GM19193 (cell line): ENCODE measurements around the gene RASSF4.

Experiments used
- POLR2A ChIP-seq: IDR thresholded peaks from 4 replicates; pipeline ENCODE4 v1.6.1; 2011; ENCODE audit not compliant: insufficient read depth, insufficient read length; ENCODE audit errors: extremely low read depth

Gene RASSF4

DNA sequence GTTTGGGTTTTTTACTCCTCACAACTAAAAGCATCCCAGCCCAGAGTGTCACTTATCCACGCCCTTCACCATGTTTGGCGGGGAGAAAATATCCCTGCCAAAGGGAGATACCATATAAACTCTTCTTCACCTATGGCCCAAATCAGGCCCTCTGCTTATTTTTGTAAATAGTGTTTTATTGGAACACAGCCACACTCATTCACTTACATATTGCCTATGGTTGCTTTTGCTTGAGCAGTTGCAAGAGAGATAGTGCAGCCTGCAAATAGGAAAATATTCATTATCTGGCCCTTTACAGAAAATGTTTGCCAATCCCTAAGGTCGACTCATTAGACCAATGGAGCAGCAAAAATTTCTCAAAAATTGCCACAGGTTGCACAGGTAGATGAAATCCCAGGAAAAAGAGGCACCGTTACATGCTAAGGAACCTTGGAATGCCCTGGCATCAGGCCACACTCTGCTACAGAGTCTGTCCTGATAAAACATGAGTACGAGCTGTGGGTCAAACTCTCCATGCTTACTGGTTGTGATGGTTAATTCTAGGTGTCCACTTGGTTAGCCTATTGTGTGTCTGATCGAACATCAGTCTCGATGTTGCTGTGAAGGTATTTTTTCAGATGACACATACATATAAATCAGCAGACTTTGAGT lies 7.9 kb upstream of the RASSF4 start:
- TF ChIP-seq POLR2A: no peak

DNA sequence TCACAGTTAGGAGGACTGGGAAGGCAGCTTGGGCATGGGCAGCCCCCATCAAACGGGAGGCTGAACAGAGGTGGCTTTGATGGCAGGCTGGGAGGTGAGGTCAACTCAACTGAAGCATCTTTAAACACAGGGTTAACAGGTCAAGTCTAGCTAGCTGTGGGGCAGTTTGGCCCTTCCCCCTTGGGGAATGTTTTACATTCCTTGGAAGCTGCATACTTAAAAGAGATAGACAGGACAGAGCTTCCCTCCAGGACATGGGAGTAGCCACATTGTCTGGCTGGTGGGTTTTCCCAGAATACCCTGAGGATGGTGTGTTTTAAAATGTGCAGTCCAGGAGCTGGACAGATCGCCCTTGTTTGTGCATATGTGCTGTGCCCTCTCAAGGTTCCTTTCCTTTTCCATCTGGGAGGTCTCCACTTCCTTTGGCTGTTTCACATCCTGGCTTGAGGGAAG lies 6.8 kb upstream of the RASSF4 start:
- no peak for TF ChIP-seq POLR2A

DNA sequence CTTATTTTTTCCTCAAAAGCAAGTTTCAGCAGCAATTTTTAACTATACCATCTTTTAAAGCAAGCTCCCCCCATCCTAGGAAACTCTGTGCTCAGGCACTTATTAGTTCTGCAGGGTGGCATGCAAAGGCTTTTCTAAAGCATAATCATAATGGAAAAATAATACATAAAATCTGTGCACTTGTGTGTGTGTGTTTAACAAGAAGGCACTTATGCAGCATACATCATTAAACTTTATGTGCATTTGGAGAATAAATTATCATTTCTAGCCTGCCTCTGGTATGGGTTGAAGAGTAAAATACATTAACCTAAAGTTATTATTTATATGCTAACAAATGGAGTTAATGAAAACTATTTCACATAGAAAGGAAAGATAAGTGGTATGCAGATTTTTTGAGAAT lies 5.6 kb upstream of the RASSF4 start:
- no peak for TF ChIP-seq POLR2A

DNA sequence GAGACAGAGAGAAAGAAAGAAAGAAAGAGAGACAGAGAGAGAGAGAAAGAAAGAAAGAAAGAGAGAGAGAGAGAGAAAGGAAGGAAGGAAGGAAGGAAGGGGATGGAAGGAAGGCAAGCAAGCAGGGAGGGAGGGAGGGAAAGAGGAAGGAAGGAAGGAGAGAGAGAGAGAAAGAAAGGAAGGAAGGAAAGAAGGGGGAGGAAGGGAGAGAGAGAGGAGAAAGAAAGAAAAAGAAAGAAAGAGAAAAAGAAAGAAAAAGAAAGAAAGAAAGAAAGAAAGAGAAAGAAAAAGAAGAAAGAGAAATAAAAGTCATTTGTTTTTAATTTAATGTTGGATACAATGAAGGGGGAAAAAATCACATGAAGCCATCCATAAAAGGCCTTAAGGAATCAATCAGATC lies 4.6 kb upstream of the RASSF4 start:
- no peak for TF ChIP-seq POLR2A

DNA sequence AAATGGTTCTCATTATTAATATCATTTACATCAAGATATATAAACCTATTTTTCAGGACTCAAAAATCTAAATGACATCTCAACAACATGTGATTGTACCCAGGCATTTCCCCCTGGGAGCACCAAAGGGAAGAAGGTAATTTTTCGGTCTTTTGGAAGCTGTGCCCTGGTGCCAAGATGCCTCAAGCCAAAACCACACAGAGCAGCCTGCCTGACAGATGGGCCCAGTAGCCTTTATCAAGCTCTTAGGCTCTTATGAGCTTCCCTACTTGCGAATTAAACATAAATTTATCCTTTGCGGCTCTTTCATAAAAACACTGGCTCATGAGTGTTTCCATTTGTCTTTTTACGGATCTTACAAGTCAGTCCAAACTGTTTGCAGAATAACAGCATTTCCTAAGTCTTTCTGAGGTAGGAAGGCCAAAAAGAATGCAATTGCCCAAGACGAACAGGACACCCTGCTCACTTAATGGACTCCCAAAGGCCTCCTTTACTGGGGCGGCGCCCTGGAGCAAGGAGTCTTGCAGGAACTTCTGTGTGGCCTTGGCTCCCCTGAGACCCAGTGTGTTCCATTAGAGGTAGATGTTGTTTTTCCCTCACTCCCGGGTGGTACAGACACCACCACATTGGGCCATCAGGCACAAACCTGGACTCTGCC lies 4.1 kb upstream of the RASSF4 start:
- TF ChIP-seq POLR2A: no peak

DNA sequence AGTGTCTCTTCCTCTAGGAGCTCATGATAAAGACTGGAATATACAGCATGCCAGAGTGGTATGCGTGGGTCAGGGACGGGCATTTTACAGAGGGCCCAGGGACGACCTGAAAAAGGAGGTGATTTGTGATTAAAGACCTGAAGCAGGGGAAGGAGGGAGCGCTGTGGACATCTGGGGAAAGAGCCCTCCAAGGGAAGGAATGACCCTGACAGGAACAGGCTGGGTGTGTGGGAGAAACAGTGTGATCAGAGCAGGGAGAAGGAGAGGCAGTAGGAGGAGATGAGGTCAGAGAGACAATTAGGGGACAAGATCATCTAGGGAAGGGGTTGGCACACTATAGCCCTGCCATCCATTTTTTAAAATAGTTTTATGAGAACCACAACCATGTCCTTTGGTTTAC lies 3.4 kb upstream of the RASSF4 start:
- TF ChIP-seq POLR2A: no peak

DNA sequence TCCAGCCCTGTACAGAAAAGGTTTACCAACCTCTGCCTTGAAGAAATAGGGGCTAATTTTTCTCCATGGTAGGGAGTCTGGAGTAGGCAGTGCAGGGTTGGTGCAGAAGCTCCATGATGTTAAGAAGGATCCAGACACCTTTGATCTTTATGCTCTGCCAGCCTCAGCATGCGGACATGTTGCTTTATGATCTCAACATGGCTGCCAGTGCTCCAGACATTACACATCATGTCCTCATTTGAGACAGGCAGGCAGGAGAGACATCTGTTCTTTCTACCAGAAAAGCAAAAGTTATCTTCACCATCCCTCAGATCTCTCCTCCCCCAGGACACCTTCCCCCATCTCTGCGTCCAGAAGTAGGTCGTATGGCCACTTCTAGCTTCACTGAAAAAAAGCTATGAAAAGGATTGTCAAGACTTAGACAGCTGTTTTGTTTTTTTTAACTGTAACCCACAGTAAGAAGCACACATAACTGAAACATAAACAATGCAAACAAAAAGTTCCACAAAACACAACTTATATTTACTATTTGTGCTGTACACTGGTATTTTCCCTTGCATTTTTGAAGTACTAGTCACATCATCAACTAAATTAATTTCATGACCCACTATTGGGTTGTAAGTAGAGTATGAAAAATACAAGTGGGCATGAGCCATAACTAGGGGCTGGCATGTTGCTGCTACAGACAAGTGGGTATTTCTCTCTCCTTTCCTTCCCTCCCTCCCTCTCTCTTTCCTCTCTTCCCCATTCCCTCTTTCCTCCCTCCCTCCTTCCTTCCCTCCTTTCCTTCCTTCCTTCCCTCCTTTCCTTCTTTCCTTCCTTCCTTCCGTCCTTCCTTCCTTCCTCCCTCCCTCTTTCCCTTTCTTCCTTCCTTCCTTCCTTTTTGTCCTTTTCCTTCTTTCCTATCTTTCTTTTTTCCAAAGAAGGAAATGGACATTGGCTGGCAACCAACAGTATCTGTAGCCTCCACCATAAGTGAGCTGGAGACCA lies 2.6 kb upstream of the RASSF4 start:
- TF ChIP-seq POLR2A: no peak

DNA sequence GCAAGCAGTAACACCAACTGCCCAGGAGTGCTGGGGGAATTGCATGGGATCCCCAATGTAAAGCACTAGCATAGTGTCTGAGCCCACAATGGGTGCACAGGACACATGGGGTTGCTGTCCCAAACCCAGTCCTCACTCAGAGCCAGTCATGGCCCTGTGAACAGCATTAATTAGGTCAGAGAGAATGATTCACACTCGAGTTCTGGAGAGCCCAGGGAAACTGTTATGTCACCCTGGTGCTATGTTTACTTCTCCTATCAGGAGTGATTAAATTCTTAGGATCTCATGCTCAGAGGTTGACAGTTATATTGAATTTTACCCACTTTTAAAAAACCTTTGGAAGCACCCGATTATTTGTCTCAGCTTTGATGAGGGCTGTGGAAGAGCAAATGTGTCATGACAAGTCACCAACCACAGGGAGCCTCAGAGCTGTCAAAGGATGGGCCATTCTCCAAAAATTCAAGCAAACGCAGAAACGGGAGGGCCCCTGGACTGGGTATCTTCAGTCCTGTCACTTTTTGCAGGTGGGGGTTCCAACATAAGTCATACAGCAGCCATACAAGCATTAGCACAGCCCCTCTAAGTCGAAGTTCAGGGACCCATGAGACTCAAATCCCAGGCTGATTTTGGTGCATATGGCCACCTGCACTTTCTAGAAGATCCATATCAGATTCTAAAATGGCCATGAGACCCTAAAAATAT lies 1.3 kb upstream of the RASSF4 start:
- no peak for TF ChIP-seq POLR2A

DNA sequence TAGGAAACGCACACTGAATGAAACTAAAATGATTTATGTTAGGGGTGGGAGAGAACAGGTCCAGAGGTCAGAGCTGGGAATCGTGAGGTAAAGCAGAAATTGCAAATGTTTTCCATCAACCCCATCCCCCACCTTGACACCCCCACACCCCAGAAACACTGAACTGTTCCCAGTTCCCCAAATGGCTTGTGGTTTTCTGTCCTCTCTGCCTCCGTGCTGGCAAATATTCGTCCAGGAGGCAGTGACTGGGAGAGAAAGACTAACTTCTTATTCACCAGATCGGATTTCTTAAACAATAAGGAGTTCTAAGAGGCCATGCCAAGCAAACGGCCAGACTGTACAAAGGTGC lies 730 bp upstream of the RASSF4 start:
- no peak for TF ChIP-seq POLR2A

DNA sequence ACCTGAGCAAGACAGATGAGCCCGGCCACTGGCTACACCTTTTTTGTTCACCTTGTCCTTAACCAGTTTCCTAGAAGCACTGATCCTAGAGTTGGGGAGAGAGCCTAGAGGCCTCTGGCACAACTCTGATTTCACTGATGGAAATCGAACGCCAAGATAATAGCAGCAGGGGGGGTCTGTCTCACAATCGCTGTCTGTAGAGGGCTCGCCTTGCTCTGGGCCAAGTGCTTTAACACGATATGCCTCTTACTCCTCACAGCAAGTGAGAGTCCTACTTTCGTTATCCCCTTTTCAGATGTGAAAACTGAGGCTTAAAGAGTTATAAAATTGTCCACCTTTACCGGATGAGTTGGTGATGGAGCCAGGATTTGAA lies 472 bp downstream of the RASSF4 start:
- TF ChIP-seq POLR2A: no peak

DNA sequence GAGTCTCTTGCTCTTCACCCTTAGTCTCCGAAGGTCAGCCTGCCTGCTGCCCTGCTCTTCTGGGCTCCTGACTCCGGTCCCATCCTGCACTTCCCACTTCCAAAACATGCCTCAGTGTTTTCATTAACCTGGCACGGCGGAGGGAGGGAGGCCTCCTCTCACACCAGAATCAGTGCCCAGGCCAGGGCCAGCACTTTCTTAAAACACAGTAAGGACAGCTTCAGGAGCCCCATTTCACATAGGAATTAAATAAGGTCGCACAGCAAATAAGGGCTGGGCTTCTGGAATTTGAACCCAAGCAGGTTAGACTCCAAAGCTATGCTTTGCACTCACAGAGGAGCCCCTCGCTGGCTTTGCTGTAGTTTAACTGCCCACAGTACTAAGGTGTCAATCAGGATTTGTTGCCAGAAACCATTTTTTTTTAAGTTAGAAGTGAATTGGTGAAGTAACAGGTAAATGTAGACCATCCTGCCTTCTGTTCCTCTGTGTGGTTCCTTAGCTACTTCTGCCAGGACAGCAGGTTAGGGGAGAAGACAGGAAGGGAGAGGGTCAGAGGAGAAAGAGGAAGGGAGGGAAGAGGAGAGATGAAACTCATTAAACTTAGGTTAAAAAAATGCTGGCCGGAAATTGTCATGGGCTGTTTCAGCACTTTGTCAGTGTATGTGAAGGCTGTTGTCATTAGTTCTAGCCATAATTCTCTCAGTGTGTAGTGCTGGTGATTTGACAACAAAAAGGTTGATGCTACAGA lies 1.1 kb downstream of the RASSF4 start:
- no peak for TF ChIP-seq POLR2A

DNA sequence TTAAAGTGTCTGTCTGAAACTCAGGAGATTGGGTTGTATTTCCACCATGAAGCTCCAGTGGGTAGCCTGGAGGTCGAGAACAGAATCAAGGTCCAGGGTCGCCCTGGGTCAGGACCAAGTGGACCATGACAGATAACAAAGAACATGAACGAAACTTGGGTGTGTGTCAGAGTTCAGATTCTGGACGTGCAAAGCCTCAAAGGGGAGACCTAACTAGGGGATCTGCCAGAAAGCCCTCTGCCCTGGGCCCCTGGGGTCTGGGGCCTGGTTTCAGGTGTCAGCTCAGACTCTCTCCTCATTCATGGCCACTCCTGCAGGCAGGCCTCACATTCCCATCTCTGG lies 1.6 kb downstream of the RASSF4 start:
- TF ChIP-seq POLR2A: no peak

DNA sequence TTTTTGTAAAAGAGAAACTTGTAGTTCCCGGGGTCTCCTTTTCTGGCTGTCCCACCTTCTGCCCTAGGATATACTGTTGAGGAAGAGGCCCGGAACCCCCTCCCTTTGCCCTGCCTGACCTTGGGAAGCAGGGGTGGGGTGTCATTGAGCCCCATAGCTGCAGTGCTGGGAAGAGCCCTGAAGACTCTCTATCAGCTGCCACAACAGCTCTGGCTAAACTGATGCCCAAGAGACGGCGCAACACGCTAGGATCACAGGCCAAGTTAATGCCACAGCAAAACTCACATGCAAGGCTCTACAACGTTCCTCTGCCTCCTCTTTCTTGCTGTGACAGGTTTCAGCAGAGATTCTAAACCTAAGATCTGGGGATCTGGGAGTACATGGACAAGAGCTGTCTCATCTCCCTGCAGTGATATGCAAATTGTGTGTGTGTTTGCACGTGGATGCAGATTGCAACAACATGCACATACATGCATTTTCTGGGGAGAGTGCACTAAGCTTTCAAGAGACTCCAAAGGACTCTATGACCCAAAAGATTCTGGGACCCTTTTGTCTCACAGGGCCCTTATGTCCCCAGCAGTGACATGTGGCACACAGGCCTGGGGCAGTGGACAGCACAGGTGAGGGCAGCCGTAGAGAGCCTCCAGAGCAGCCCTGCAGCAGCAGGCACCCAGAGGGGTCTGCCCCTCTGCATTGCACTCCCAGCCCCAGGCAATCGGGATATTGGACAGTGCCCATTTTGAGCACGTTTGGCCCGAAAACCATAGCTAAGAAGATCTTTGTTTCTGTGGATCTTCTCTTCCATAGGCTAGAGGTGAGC lies 2.5 kb downstream of the RASSF4 start:
- no peak for TF ChIP-seq POLR2A
